Trophoblast cell (in vitro differentiated cells and primary cell): ENCODE data around the gene LTB.

Experiments
- DNase-seq, 2 donors: peaks; one replicate each; pipeline ENCODE4 v3.0.0-alpha.2; 2016
- H2AFZ ChIP-seq: 2 replicates; pipeline ENCODE4 v1.6.1; 2013; ENCODE audit warnings: low read length, moderate library complexity, mild to moderate bottlenecking; ENCODE audit not compliant: insufficient read depth, poor library complexity
- H2AK5ac ChIP-seq: 2 replicates; pipeline ENCODE4 v1.6.1; 2013; ENCODE audit warnings: mild to moderate bottlenecking, low read length
- H2BK120ac ChIP-seq: 2 replicates; pipeline ENCODE4 v1.6.1; 2013; ENCODE audit warnings: low read length, mild to moderate bottlenecking, moderate library complexity; ENCODE audit not compliant: insufficient read depth, poor library complexity
- H2BK12ac ChIP-seq: 2 replicates; pipeline ENCODE4 v1.6.1; 2013; ENCODE audit warnings: mild to moderate bottlenecking, low read length, moderate library complexity
- H2BK5ac ChIP-seq: 2 replicates; pipeline ENCODE4 v1.6.1; 2013; ENCODE audit warnings: low read length, low read depth, moderate library complexity, mild to moderate bottlenecking; ENCODE audit not compliant: poor library complexity
- H3K14ac ChIP-seq: 2 replicates; pipeline ENCODE4 v1.6.1; 2013; ENCODE audit warnings: mild to moderate bottlenecking, low read length
- H3K18ac ChIP-seq: 2 replicates; pipeline ENCODE4 v1.6.1; 2013; ENCODE audit warnings: mild to moderate bottlenecking, low read length
- H3K23ac ChIP-seq: 2 replicates; pipeline ENCODE4 v1.6.1; 2013; ENCODE audit warnings: low read length
- H3K27ac ChIP-seq: 2 replicates; pipeline ENCODE4 v1.5.1; 2013; ENCODE audit warnings: low read depth, mild to moderate bottlenecking, inconsistent platforms, low read length, moderate library complexity
- H3K27me3 ChIP-seq: 2 replicates; pipeline ENCODE4 v1.6.1; 2013; ENCODE audit warnings: inconsistent platforms, mild to moderate bottlenecking, low read length, moderate library complexity; ENCODE audit not compliant: insufficient read depth
- H3K36me3 ChIP-seq, 2 experiments: 1 replicate in 1 of 2; 2 replicates in 1 of 2; pipeline ENCODE4 v1.6.1; 2013; ENCODE audit warnings: low read length in 2 of 2, mild to moderate bottlenecking in 2 of 2, moderate library complexity in 1 of 2; ENCODE audit not compliant: insufficient read depth in 2 of 2, control insufficient read depth in 1 of 2
- H3K4ac ChIP-seq: 2 replicates; pipeline ENCODE4 v1.6.1; 2013; ENCODE audit warnings: low read depth, mild to moderate bottlenecking, low read length, moderate library complexity
- H3K4me1 ChIP-seq, 2 experiments: 1 replicate in 1 of 2; 2 replicates in 1 of 2; pipeline ENCODE4 v1.6.1; 2013; ENCODE audit warnings: low read length in 2 of 2, mild to moderate bottlenecking in 2 of 2, moderate library complexity in 1 of 2; ENCODE audit not compliant: insufficient read depth in 2 of 2, control insufficient read depth in 1 of 2
- H3K4me2 ChIP-seq: 2 replicates; pipeline ENCODE4 v1.6.1; 2013; ENCODE audit warnings: inconsistent platforms, mild to moderate bottlenecking, low read length, moderate library complexity
- H3K4me3 ChIP-seq: 2 replicates; pipeline ENCODE4 v1.5.1; 2013; ENCODE audit warnings: mild to moderate bottlenecking, low read depth, low read length, inconsistent platforms
- H3K79me1 ChIP-seq: one replicate; pipeline ENCODE4 v1.6.1; 2013; ENCODE audit warnings: low read length
- H3K79me2 ChIP-seq: 2 replicates; pipeline ENCODE4 v1.6.1; 2013; ENCODE audit warnings: low read length, mild to moderate bottlenecking; ENCODE audit not compliant: control insufficient read depth, insufficient read depth, poor library complexity
- H3K9ac ChIP-seq: 2 replicates; pipeline ENCODE4 v1.6.1; 2013; ENCODE audit warnings: mild to moderate bottlenecking, low read length
- H3K9me3 ChIP-seq: 2 replicates; pipeline ENCODE4 v1.6.1; 2013; ENCODE audit warnings: low read depth, mild to moderate bottlenecking, control low read depth, inconsistent platforms, low read length; ENCODE audit not compliant: insufficient read depth
- H4K12ac ChIP-seq: 2 replicates; pipeline ENCODE4 v1.6.1; 2013; ENCODE audit warnings: low read depth, mild to moderate bottlenecking, low read length, moderate library complexity
- H4K8ac ChIP-seq: 2 replicates; pipeline ENCODE4 v1.6.1; 2013; ENCODE audit warnings: low read depth, mild to moderate bottlenecking, low read length, moderate library complexity
- H4K91ac ChIP-seq: one replicate; pipeline ENCODE4 v1.6.1; 2013; ENCODE audit warnings: low read depth, mild to moderate bottlenecking, low read length, moderate library complexity
- WGBS: extraction: QIAGEN DNeasy Blood & Tissue Kit; methylation state at CpG from one replicate; pipeline ENCODE4 v1.1.7; 2013; ENCODE audit warnings: missing lambda C conversion rate; ENCODE audit not compliant: insufficient read length, insufficient coverage; ENCODE audit errors: extremely low coverage; 5-methylcytosine and 5-hydroxymethylcytosine counted together

Gene LTB

DNA sequence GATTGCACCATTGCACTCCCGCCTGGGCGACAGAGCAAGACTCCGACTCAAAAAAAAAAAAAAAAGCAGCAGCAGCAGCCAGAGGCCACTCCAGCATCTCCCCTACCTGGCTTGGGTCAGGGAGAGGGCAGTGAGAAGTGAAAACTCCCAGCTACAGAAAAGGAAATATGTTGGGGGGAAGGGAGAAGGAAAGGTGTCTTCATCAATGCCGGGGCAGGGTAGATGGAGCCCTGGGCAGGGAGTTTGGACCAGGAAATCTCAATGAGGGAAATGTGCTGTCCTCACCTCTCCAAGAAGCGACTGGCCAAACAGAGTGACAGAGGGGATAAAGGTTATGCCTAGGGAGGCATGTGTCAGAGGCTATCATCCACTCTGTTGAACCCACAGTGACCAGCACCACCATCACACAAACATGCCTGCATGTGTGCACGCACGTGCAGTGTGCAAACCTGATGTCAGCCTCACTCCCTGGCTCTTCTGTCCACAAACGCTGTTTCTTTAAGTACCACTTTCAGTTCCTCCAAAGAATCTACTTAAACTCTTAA is 31.9 kb upstream of the LTB start:
- no peak overlapping the region for H4K8ac ChIP-seq
- H3K4me2 ChIP-seq: no peak overlapping the region
- no peaks in the 10 kb centered on the region for H3K4me1 ChIP-seq
- H3K23ac ChIP-seq: no peak overlapping the region
- no peak overlapping the region for H3K27ac ChIP-seq
- no peak overlapping the region for H2BK120ac ChIP-seq
- H3K18ac ChIP-seq: no peak overlapping the region
- no peaks in the 10 kb centered on the region for H3K36me3 ChIP-seq
- H3K14ac ChIP-seq: no peak overlapping the region
- peak in 1 of 2 donors; percentile 20 for DNase-seq
- no peak overlapping the region for H3K4ac ChIP-seq
- no peak overlapping the region for H2BK12ac ChIP-seq
- H2AK5ac ChIP-seq: no peak overlapping the region
- WGBS: no CpG with 5 or more reads among the region's 8 CpGs
- H2AFZ ChIP-seq: no peak overlapping the region
- H2BK5ac ChIP-seq: no peak overlapping the region
- H3K9me3 ChIP-seq: no peaks in the 10 kb centered on the region
- H4K91ac ChIP-seq: no peak overlapping the region
- H4K12ac ChIP-seq: no peak overlapping the region
- no peaks in the 10 kb centered on the region for H3K79me2 ChIP-seq
- H3K9ac ChIP-seq: no peak overlapping the region
- H3K79me1 ChIP-seq: no peaks in the 10 kb centered on the region
- H3K4me3 ChIP-seq: peak overlapping the region; percentile 51
- no peaks in the 10 kb centered on the region for H3K27me3 ChIP-seq

DNA sequence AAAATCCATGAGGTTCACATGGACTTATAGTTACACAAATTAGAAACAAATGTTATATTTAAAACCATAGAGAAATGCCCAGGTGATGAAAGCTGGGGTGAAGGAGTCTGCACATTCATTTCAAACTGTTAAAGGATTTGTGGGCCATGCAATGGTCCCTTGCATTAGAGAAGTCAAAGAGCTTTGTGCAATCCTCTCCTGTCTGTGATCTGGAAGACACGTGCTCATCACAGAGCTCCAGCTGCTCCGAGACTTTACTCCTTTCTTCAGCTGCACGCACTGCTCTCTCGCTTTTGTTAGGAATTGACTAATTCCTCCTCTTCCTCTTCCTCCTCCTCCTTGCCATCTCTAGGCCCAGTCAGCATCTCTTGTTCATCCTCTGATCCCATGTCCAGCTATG is 28.7 kb upstream of the LTB start:
- no peaks in the 10 kb centered on the region for H3K36me3 ChIP-seq
- H2BK12ac ChIP-seq: no peak overlapping the region
- H4K12ac ChIP-seq: no peak overlapping the region
- no peaks in the 10 kb centered on the region for H3K79me2 ChIP-seq
- no peak overlapping the region for H3K4me2 ChIP-seq
- H3K27ac ChIP-seq: no peak overlapping the region
- no peak overlapping the region for H3K9ac ChIP-seq
- no peak overlapping the region for H3K4ac ChIP-seq
- DNase-seq: no peak
- H2BK5ac ChIP-seq: no peak overlapping the region
- no peaks in the 10 kb centered on the region for H3K4me1 ChIP-seq
- no peaks in the 10 kb centered on the region for H3K79me1 ChIP-seq
- no peak overlapping the region for H2BK120ac ChIP-seq
- no CpG with 5 or more reads among the region's 4 CpGs for WGBS
- no peak overlapping the region for H4K91ac ChIP-seq
- H3K18ac ChIP-seq: no peak overlapping the region
- H2AK5ac ChIP-seq: no peak overlapping the region
- no peak overlapping the region for H3K4me3 ChIP-seq
- H3K27me3 ChIP-seq: no peaks in the 10 kb centered on the region
- no peak overlapping the region for H2AFZ ChIP-seq
- no peak overlapping the region for H3K14ac ChIP-seq
- no peak overlapping the region for H3K23ac ChIP-seq
- H4K8ac ChIP-seq: no peak overlapping the region
- no peaks in the 10 kb centered on the region for H3K9me3 ChIP-seq

DNA sequence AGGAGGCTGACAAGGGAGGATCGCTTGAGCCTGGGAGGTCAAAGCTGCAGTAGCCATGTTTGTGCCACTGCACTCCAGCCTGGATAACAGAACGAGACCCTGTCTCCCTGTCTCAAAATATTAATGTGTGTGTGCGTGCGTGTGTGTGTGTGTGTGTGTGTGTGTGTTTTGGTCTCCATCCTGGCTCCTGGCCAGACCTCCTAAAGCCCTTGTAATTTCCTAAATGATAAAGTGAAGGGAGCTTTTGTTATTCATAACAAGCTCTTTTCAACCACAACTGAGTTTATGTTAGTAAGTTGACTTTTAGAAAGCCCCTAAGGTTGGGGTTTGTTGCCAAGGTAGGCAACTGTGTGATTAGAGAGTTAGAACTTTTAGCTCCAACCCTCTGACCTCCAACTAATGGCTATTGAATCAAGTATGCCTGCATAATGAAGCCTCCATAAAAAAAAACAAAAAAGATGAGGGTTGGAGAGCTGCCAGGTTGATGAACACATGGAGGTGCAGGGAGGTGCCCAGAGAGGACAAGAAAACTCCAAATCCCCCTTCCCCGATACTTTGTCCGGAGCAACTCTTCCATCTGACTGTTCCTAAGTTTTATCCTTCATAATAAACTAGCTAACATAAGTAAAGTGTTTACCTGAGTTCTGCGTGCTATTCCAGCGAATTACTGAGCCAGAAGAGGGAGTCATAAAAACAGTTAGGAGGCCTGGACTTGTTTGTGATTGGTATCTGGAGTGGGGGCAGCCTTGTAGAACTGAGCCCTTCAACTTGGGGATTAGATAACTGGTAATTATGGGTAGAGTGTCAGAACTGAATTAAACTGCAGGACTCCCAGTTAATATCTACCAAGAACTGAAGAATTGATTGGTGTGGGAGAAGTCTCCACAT is 27.5 kb upstream of the LTB start:
- no peak overlapping the region for H4K91ac ChIP-seq
- no peaks in the 10 kb centered on the region for H3K4me1 ChIP-seq
- H3K27me3 ChIP-seq: no peaks in the 10 kb centered on the region
- H2AFZ ChIP-seq: no peak overlapping the region
- no peak overlapping the region for H3K14ac ChIP-seq
- H2BK5ac ChIP-seq: no peak overlapping the region
- WGBS: no CpG with 5 or more reads among the region's 8 CpGs
- H2AK5ac ChIP-seq: no peak overlapping the region
- no peak overlapping the region for H2BK12ac ChIP-seq
- H2BK120ac ChIP-seq: no peak overlapping the region
- no peak overlapping the region for H4K12ac ChIP-seq
- no peak overlapping the region for H4K8ac ChIP-seq
- H3K9ac ChIP-seq: no peak overlapping the region
- H3K79me2 ChIP-seq: no peaks in the 10 kb centered on the region
- H3K4ac ChIP-seq: no peak overlapping the region
- no peak overlapping the region for H3K18ac ChIP-seq
- DNase-seq: no peak
- no peaks in the 10 kb centered on the region for H3K9me3 ChIP-seq
- no peaks in the 10 kb centered on the region for H3K79me1 ChIP-seq
- H3K36me3 ChIP-seq: no peaks in the 10 kb centered on the region
- H3K23ac ChIP-seq: no peak overlapping the region
- no peak overlapping the region for H3K27ac ChIP-seq
- H3K4me3 ChIP-seq: no peak overlapping the region
- no peak overlapping the region for H3K4me2 ChIP-seq

DNA sequence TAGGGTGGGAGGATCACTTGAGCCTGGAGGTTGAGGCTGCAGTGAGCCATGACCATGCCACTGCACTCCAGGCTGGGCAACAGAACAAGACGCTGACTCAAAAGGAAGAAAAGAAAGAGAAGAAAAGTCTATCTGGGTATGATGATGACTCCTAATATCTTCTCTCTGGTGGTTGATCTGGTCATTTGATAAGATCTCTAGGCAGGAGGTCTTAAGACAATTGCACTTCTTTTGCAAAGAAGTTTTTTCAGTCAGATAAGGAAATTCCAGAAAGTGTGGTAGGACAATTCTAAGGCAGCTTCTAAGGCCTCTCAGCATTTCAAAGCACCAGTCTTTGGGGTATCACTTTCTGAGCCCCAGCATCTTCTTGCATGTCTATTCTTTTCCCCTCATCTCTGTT is 25.1 kb upstream of the LTB start:
- Histone ChIP-seq H2BK120ac (no peak overlapping the region), H3K18ac (no peak overlapping the region), H3K4ac (no peak overlapping the region), H3K27ac (no peak overlapping the region), H4K8ac (no peak overlapping the region), H4K91ac (no peak overlapping the region), H3K4me2 (no peak overlapping the region), H2AK5ac (no peak overlapping the region), H2BK12ac (no peak overlapping the region), H3K4me1 (no peaks in the 10 kb centered on the region), H3K79me1 (no peaks in the 10 kb centered on the region), H3K79me2 (no peaks in the 10 kb centered on the region), H3K14ac (no peak overlapping the region), H3K9me3 (no peaks in the 10 kb centered on the region), H3K4me3 (no peak overlapping the region), H2AFZ (no peak overlapping the region), H3K9ac (no peak overlapping the region), H3K27me3 (no peaks in the 10 kb centered on the region), H4K12ac (no peak overlapping the region), H3K23ac (no peak overlapping the region), H3K36me3 (no peaks in the 10 kb centered on the region), H2BK5ac (no peak overlapping the region)
- no peak for DNase-seq
- no CpG with 5 or more reads among the region's 1 CpG for WGBS
